ENCODE results near the gene C16orf90. TPM values are rescaled to one million over a fixed set of nuclear protein-coding genes. Genes with fewer than 3 reads are reported as not detected.

Gene C16orf90
- polyA plus RNA-seq, 1 donor, result not detected

DNA sequence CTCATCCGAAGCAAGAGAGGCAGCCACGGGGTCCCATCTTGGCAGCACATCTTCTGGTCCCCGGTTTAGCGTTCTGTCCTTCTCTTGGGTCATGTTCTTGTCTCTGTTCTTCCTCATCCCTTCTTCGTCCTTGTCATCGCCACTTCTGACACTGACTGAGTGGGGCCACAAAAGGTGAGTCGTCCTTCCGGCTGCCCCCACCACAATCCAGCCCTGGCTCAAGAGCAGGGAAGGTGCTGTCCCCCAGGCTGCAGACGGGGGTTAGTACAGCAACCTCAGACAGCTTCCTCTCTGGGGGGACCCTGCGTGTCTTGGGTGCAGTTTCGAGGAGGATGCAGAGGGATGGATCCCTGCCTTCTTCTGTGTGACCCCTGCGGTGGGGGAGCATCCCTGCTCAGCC lies 30.0 kb downstream of the C16orf90 start:
- Histone ChIP-seq H3K36me3 (ENCODE audit: control insufficient read depth, insufficient read depth, low read length) (peaks cover 42% of the 10 kb centered on the region), H3K27ac (ENCODE audit: low read length) (no peak overlapping the region), H3K27me3 (ENCODE audit: control insufficient read depth, insufficient read depth, low read length) (no peaks in the 10 kb centered on the region), H3K4me1 (ENCODE audit: control insufficient read depth, insufficient read depth, low read length) (peaks cover 13% of the 10 kb centered on the region), H3K9me3 (ENCODE audit: control insufficient read depth, low read depth, low read length) (no peaks in the 10 kb centered on the region), H3K4me3 (ENCODE audit: low read length) (no peak overlapping the region)
- no CpG with 5 or more reads among the region's 12 CpGs for WGBS (ENCODE audit: insufficient coverage, low lambda C conversion rate)
- DNase-seq, result no peak

DNA sequence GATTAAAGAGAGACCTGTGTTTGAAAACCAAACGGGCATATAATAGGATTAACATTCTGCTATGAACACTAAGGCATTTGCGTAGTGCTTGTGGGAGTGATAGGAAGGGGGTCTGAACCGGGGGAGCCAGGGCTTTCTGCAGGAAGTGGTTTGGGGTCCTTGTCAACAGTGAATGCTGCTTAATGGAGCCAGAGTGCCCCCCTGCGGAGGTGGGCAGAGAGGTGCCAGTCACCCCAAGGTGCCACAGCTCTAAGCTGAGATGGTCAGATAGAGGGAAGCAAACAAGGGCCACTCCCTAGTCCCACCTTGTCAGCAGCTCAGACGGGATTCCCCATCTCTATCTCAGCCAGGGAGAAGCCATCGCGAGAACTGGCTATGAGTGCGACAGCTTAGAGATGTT lies 34.1 kb downstream of the C16orf90 start:
- Histone ChIP-seq H3K27ac (ENCODE audit: low read length) (peak overlapping the region; percentile 87), H3K9me3 (ENCODE audit: control insufficient read depth, low read depth, low read length) (no peaks in the 10 kb centered on the region), H3K4me3 (ENCODE audit: low read length) (no peak overlapping the region), H3K4me1 (ENCODE audit: control insufficient read depth, insufficient read depth, low read length) (peaks cover 17% of the 10 kb centered on the region), H3K36me3 (ENCODE audit: control insufficient read depth, insufficient read depth, low read length) (peaks cover 13% of the 10 kb centered on the region), H3K27me3 (ENCODE audit: control insufficient read depth, insufficient read depth, low read length) (no peaks in the 10 kb centered on the region)
- DNase-seq, result peak in 1 of 2 donors; percentile 48
- WGBS (ENCODE audit: insufficient coverage, low lambda C conversion rate), result no CpG with 5 or more reads among the region's 8 CpGs

DNA sequence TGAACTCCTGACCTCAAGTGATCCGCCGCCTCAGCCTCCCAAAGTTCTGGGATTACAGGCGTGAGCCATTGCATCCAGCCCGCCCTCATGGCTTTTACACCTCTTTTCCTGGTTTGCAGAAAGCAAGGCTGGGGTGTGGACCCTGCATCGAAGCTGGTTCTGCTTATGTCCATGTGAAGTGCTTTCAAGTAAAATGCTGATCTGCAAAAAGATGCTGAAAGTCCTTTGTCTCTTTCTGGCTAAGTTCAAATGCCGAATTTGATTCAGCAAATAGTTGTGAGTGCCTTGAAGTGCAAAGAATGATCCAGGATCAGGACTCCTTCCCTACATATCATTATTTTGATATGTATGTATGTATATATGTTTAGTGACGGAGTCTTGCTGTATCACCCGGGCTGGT lies 34.7 kb downstream of the C16orf90 start:
- Histone ChIP-seq H3K36me3 (ENCODE audit: control insufficient read depth, insufficient read depth, low read length) (peaks cover 8% of the 10 kb centered on the region), H3K9me3 (ENCODE audit: control insufficient read depth, low read depth, low read length) (no peaks in the 10 kb centered on the region), H3K4me3 (ENCODE audit: low read length) (no peak overlapping the region), H3K27me3 (ENCODE audit: control insufficient read depth, insufficient read depth, low read length) (no peaks in the 10 kb centered on the region), H3K4me1 (ENCODE audit: control insufficient read depth, insufficient read depth, low read length) (peaks cover 17% of the 10 kb centered on the region), H3K27ac (ENCODE audit: low read length) (peak overlapping the region; percentile 87)
- WGBS (ENCODE audit: insufficient coverage, low lambda C conversion rate), result no CpG with 5 or more reads among the region's 8 CpGs
- no peak for DNase-seq

- no peak for DNase-seq
- Histone ChIP-seq H3K4me1 (ENCODE audit: control insufficient read depth, insufficient read depth, low read length) (peaks cover 17% of the 10 kb centered on the region), H3K27ac (ENCODE audit: low read length) (peak overlapping the region; percentile 87), H3K27me3 (ENCODE audit: control insufficient read depth, insufficient read depth, low read length) (no peaks in the 10 kb centered on the region), H3K9me3 (ENCODE audit: control insufficient read depth, low read depth, low read length) (no peaks in the 10 kb centered on the region), H3K4me3 (ENCODE audit: low read length) (no peak overlapping the region), H3K36me3 (ENCODE audit: control insufficient read depth, insufficient read depth, low read length) (peaks cover 3% of the 10 kb centered on the region)
- WGBS (ENCODE audit: insufficient coverage, low lambda C conversion rate), result no CpG with 5 or more reads among the region's 7 CpGs
These were observed 35.2 kb downstream of the C16orf90 start for GRCh38 chr16:3460121-3460520.

- H3K27ac ChIP-seq (ENCODE audit: low read length), result peak overlapping the region; percentile 87
- no peaks in the 10 kb centered on the region for H3K9me3 ChIP-seq (ENCODE audit: control insufficient read depth, low read depth, low read length)
- no peak for DNase-seq
- peaks cover 3% of the 10 kb centered on the region for H3K36me3 ChIP-seq (ENCODE audit: control insufficient read depth, insufficient read depth, low read length)
- peak overlapping the region; percentile 93 for H3K4me3 ChIP-seq (ENCODE audit: low read length)
- no CpG with 5 or more reads among the region's 9 CpGs for WGBS (ENCODE audit: insufficient coverage, low lambda C conversion rate)
- no peaks in the 10 kb centered on the region for H3K27me3 ChIP-seq (ENCODE audit: control insufficient read depth, insufficient read depth, low read length)
- H3K4me1 ChIP-seq (ENCODE audit: control insufficient read depth, insufficient read depth, low read length), result peaks cover 17% of the 10 kb centered on the region
These were observed 35.7 kb downstream of the C16orf90 start for GRCh38 chr16:3459401-3460090.

- H3K4me1 ChIP-seq (ENCODE audit: control insufficient read depth, insufficient read depth, low read length), result peaks cover 17% of the 10 kb centered on the region
- H3K27ac ChIP-seq (ENCODE audit: low read length), result peak overlapping the region; percentile 87
- no peaks in the 10 kb centered on the region for H3K9me3 ChIP-seq (ENCODE audit: control insufficient read depth, low read depth, low read length)
- peaks cover 3% of the 10 kb centered on the region for H3K36me3 ChIP-seq (ENCODE audit: control insufficient read depth, insufficient read depth, low read length)
- peak overlapping the region; percentile 93 for H3K4me3 ChIP-seq (ENCODE audit: low read length)
- WGBS (ENCODE audit: insufficient coverage, low lambda C conversion rate), result no CpG with 5 or more reads among the region's 10 CpGs
- DNase-seq, result peak; percentile 92 to 97
- H3K27me3 ChIP-seq (ENCODE audit: control insufficient read depth, insufficient read depth, low read length), result no peaks in the 10 kb centered on the region
These were observed 36.4 kb downstream of the C16orf90 start for GRCh38 chr16:3458852-3459361.

- Histone ChIP-seq H3K36me3 (ENCODE audit: control insufficient read depth, insufficient read depth, low read length) (peaks cover 3% of the 10 kb centered on the region), H3K27me3 (ENCODE audit: control insufficient read depth, insufficient read depth, low read length) (no peaks in the 10 kb centered on the region), H3K9me3 (ENCODE audit: control insufficient read depth, low read depth, low read length) (no peaks in the 10 kb centered on the region), H3K27ac (ENCODE audit: low read length) (peak overlapping the region; percentile 87), H3K4me3 (ENCODE audit: low read length) (peak overlapping the region; percentile 93), H3K4me1 (ENCODE audit: control insufficient read depth, insufficient read depth, low read length) (peaks cover 17% of the 10 kb centered on the region)
- whole genome bisulfite sequencing (ENCODE audit: insufficient coverage, low lambda C conversion rate), result no CpG with 5 or more reads among the region's 47 CpGs
- DNase-seq, result peak in 1 of 2 donors; percentile 64
These were observed 36.9 kb downstream of the C16orf90 start for GRCh38 chr16:3458278-3458851.

DNA sequence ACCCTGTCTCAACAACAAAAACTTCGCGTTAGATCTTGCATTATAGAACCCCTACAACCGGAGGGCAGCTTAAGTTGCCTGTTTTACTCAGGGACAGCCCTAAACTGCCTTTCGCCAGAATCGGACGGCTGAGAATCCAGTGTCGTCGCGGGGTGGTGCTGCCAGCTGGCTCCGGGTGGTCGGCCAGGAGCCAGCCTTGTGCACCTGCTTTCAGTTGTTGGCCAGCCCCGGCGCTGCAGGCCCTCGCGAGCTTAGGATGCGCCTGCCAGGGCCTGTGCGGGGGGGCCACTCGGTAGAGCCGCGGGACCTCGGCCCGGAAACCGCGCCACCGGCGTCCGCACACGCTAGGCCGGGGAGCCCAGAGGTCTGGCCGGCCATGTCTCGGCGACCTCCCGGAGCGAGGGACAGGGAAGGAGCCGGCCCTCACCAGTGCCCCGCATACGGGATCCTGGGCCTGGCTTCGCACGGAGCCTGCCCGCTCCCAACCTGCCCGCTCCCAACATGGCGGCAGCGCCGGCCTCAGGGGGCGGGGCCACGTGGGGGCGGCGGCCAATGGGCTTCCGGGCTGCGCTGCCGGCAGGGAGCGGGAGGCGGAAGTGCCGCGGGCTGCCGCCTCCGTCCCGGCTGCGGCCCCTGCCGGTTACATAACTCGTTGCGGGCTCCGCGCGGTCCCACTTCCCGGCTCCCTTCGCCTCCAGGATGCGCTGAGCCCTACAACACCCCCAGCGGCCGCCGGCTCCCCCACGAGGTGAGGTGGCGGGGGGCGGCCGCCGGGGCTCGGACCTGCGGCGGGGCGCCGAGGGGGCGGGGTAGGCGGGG lies 37.6 kb downstream of the C16orf90 start:
- Histone ChIP-seq H3K27ac (ENCODE audit: low read length) (peak overlapping the region; percentile 91), H3K27me3 (ENCODE audit: control insufficient read depth, insufficient read depth, low read length) (no peaks in the 10 kb centered on the region), H3K36me3 (ENCODE audit: control insufficient read depth, insufficient read depth, low read length) (no peaks in the 10 kb centered on the region), H3K9me3 (ENCODE audit: control insufficient read depth, low read depth, low read length) (no peaks in the 10 kb centered on the region), H3K4me1 (ENCODE audit: control insufficient read depth, insufficient read depth, low read length) (peaks cover 17% of the 10 kb centered on the region), H3K4me3 (ENCODE audit: low read length) (peak overlapping the region; percentile 57)
- WGBS (ENCODE audit: insufficient coverage, low lambda C conversion rate), result no CpG with 5 or more reads among the region's 83 CpGs
- peak; percentile 91 to 95 for DNase-seq

- peaks cover 4% of the 10 kb centered on the region for H3K4me1 ChIP-seq (ENCODE audit: control insufficient read depth, insufficient read depth, low read length)
- H3K4me3 ChIP-seq (ENCODE audit: low read length), result no peak overlapping the region
- WGBS (ENCODE audit: insufficient coverage, low lambda C conversion rate), result 100% methylated on average over 1 of the region's 10 CpGs
- peaks cover 2% of the 10 kb centered on the region for H3K36me3 ChIP-seq (ENCODE audit: control insufficient read depth, insufficient read depth, low read length)
- no peak for DNase-seq
- H3K9me3 ChIP-seq (ENCODE audit: control insufficient read depth, low read depth, low read length), result no peaks in the 10 kb centered on the region
- no peak overlapping the region for H3K27ac ChIP-seq (ENCODE audit: low read length)
- H3K27me3 ChIP-seq (ENCODE audit: control insufficient read depth, insufficient read depth, low read length), result no peaks in the 10 kb centered on the region
These were observed 40.6 kb downstream of the C16orf90 start for GRCh38 chr16:3454631-3455147.

DNA sequence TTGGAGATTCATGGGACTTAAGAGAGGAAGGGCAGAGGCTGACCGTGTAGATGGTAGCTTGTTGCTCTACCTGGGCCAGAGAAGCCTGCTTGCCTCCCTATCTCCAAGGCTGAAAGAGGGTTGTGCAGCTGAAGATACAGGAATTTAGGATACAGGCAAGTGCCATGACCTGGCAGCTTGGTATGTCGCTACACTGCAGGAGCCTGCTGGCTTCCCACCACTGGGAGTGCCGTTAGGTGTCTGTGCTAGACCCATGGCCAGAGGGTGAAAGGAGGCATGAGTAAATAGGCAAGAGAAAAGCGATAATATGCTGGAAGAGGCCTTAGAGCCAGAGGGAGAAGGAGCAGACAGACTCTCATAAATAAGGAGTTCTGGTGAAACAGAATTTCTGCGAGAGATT lies 41.2 kb downstream of the C16orf90 start:
- no peaks in the 10 kb centered on the region for H3K9me3 ChIP-seq (ENCODE audit: control insufficient read depth, low read depth, low read length)
- no peak overlapping the region for H3K4me3 ChIP-seq (ENCODE audit: low read length)
- H3K4me1 ChIP-seq (ENCODE audit: control insufficient read depth, insufficient read depth, low read length), result peaks cover 4% of the 10 kb centered on the region
- H3K27ac ChIP-seq (ENCODE audit: low read length), result no peak overlapping the region
- H3K27me3 ChIP-seq (ENCODE audit: control insufficient read depth, insufficient read depth, low read length), result no peaks in the 10 kb centered on the region
- H3K36me3 ChIP-seq (ENCODE audit: control insufficient read depth, insufficient read depth, low read length), result peaks cover 2% of the 10 kb centered on the region
- DNase-seq, result no peak
- 100% methylated on average over 2 of the region's 5 CpGs for WGBS (ENCODE audit: insufficient coverage, low lambda C conversion rate)

Data from large intestine (tissue), 3 donors.